Mammary epithelial cell (primary cell): ENCODE results near the gene PCCA.

Source experiments
- CTCF ChIP-seq, 2 donors: IDR thresholded peaks in 1 of 2; conservative IDR thresholded peaks in 1 of 2; 2 replicates each; pipeline ENCODE4 v1.5.1; 2011 to 2012; ENCODE audit warnings: inconsistent platforms in 2 of 2, low read length in 2 of 2, mild to moderate bottlenecking in 2 of 2, control low read depth in 1 of 2, low read depth in 1 of 2; ENCODE audit not compliant: insufficient read depth in 1 of 2; ENCODE audit errors: extremely low read depth in 1 of 2
- EZH2 ChIP-seq: IDR thresholded peaks from 2 replicates; pipeline ENCODE4 v1.6.1; 2012; ENCODE audit warnings: low read length, inconsistent platforms, borderline replicate concordance

GRCh38 chr13:100298116-100298681, 209.3 kb downstream of the PCCA start:
- TF ChIP-seq EZH2 = no peak
- no peak for TF ChIP-seq CTCF (conservative IDR thresholded peaks at IDR 0.05 in 1 of 2, IDR thresholded peaks at IDR 0.05 in 1 of 2; ENCODE audit: extremely low read depth in 1 of 2, insufficient read depth in 1 of 2, low read depth in 1 of 2, low read length in 2 of 2)
